ENCODE data around the gene SLC25A25. TPM values are rescaled to one million over a fixed set of nuclear protein-coding genes. Genes with fewer than 3 reads are reported as not detected.
"Not testable (repeated sequence)": the region's sequence is repeated elsewhere in the genome, so short reads cannot be mapped to it uniquely, and the experiment has no call there.

SLC25A25 gene
- total RNA-seq: 14.7 and 25.1 TPM in 2 replicates

GRCh38 chr9:128067645-128068385, at the start of gene SLC25A25:
TSS of gene SLC25A25 (plus strand) at chr9:128068232. CDS start at chr9:128068320, 88 bp downstream.
- peak; percentile 97 for DNase-seq (ENCODE audit: low read depth, low spot score)

GRCh38 chr9:128020692-128021091, 47.3 kb upstream of the SLC25A25 start:
- no peak for DNase-seq (ENCODE audit: low read depth, low spot score)

GRCh38 chr9:128021098-128021497, 46.9 kb upstream of the SLC25A25 start:
- no peak for DNase-seq (ENCODE audit: low read depth, low spot score)

- DNase-seq (ENCODE audit: low read depth, low spot score): no peak
Observed at GRCh38 chr9:128022886-128023285, 45.1 kb upstream of the SLC25A25 start.

GRCh38 chr9:128023671-128024070, 44.4 kb upstream of the SLC25A25 start:
- not testable (repeated sequence) for DNase-seq (ENCODE audit: low read depth, low spot score)

- DNase-seq (ENCODE audit: low read depth, low spot score): no peak
Observed at GRCh38 chr9:128024761-128025308, 43.2 kb upstream of the SLC25A25 start.

- DNase-seq (ENCODE audit: low read depth, low spot score): no peak
Observed at GRCh38 chr9:128025736-128026135, 42.3 kb upstream of the SLC25A25 start.

GRCh38 chr9:128026255-128026772, 41.7 kb upstream of the SLC25A25 start:
- no peak for DNase-seq (ENCODE audit: low read depth, low spot score)

- no peak for DNase-seq (ENCODE audit: low read depth, low spot score)
Observed at GRCh38 chr9:128026773-128027541, 41.1 kb upstream of the SLC25A25 start.

GRCh38 chr9:128027705-128028104, 40.3 kb upstream of the SLC25A25 start:
- DNase-seq (ENCODE audit: low read depth, low spot score): no peak

GRCh38 chr9:128033609-128034008, 34.4 kb upstream of the SLC25A25 start:
- no peak for DNase-seq (ENCODE audit: low read depth, low spot score)

GRCh38 chr9:128034821-128035652, 33.0 kb upstream of the SLC25A25 start:
- DNase-seq (ENCODE audit: low read depth, low spot score): peak; percentile 57

- not testable (repeated sequence) for DNase-seq (ENCODE audit: low read depth, low spot score)
Observed at GRCh38 chr9:128036522-128036921, 31.5 kb upstream of the SLC25A25 start.

- DNase-seq (ENCODE audit: low read depth, low spot score): not testable (repeated sequence)
Observed at GRCh38 chr9:128040783-128041182, 27.2 kb upstream of the SLC25A25 start.

- no peak for DNase-seq (ENCODE audit: low read depth, low spot score)
Observed at GRCh38 chr9:128042043-128042442, 26.0 kb upstream of the SLC25A25 start.

- DNase-seq (ENCODE audit: low read depth, low spot score): no peak
Observed at GRCh38 chr9:128043467-128043868, 24.6 kb upstream of the SLC25A25 start.

- DNase-seq (ENCODE audit: low read depth, low spot score): not testable (repeated sequence)
Observed at GRCh38 chr9:128045409-128045808, 22.6 kb upstream of the SLC25A25 start.

GRCh38 chr9:128045831-128046230, 22.2 kb upstream of the SLC25A25 start:
- no peak for DNase-seq (ENCODE audit: low read depth, low spot score)

GRCh38 chr9:128047231-128047630, 20.8 kb upstream of the SLC25A25 start:
- DNase-seq (ENCODE audit: low read depth, low spot score): no peak

- DNase-seq (ENCODE audit: low read depth, low spot score): no peak
Observed at GRCh38 chr9:128048663-128049062, 19.4 kb upstream of the SLC25A25 start.

- no peak for DNase-seq (ENCODE audit: low read depth, low spot score)
Observed at GRCh38 chr9:128049843-128050242, 18.2 kb upstream of the SLC25A25 start.

Data from pulmonary artery endothelial cell (primary cell).